Lung (tissue), 12 donors: ENCODE results near the gene RC3H2. TPM values are rescaled to one million over a fixed set of nuclear protein-coding genes. Genes with fewer than 3 reads are reported as not detected.

Experiments
- ATAC-seq: fragments of 200-7000 bp; cut with Tn5 transposase; one replicate; pipeline ENCODE4 v1.9.1; 2020; ENCODE audit warnings: moderate number of reproducible peaks; ENCODE audit not compliant: insufficient read depth, low FRiP score
- DNase-seq, 3 donors: peaks; one replicate each; pipeline ENCODE4 v3.0.0-alpha.2; 2013 to 2017
- H3K27ac ChIP-seq, 2 donors: one replicate each; pipeline ENCODE4 v1.5.1; 2013; ENCODE audit warnings: mild to moderate bottlenecking in 2 of 2, moderate library complexity in 2 of 2, control low read depth in 1 of 2, inconsistent platforms in 1 of 2, low read depth in 1 of 2, low read length in 1 of 2
- H3K27me3 ChIP-seq, 3 donors: one replicate each; pipeline ENCODE4 v1.5.1; 2013; ENCODE audit warnings: low read length in 2 of 3; ENCODE audit not compliant: control insufficient read depth in 3 of 3, insufficient read depth in 3 of 3
- H3K36me3 ChIP-seq, 4 donors: one replicate each; pipeline ENCODE4 v1.5.1; 2013; ENCODE audit warnings: low read length in 4 of 4, mild to moderate bottlenecking in 1 of 4, moderate library complexity in 1 of 4; ENCODE audit not compliant: control insufficient read depth in 4 of 4, insufficient read depth in 4 of 4
- H3K4me1 ChIP-seq, 5 donors: one replicate each; pipeline ENCODE4 v1.5.1; 2013; ENCODE audit warnings: low read length in 5 of 5, mild to moderate bottlenecking in 2 of 5, moderate library complexity in 1 of 5; ENCODE audit not compliant: control insufficient read depth in 5 of 5, insufficient read depth in 5 of 5
- H3K4me3 ChIP-seq: one replicate; pipeline ENCODE4 v1.5.1; 2013; ENCODE audit warnings: mild to moderate bottlenecking, control low read depth, moderate library complexity
- H3K9ac ChIP-seq, 2 donors: one replicate each; pipeline ENCODE4 v1.5.1; 2013; ENCODE audit warnings: low read length in 2 of 2, control low read depth in 1 of 2; ENCODE audit not compliant: insufficient read depth in 1 of 2
- H3K9me3 ChIP-seq, 4 donors: one replicate each; pipeline ENCODE4 v1.5.1; 2013; ENCODE audit warnings: low read length in 3 of 4, mild to moderate bottlenecking in 1 of 4, moderate library complexity in 1 of 4; ENCODE audit not compliant: control insufficient read depth in 4 of 4, insufficient read depth in 3 of 4
- WGBS, 2 donors: extraction: QIAGEN DNeasy Blood & Tissue Kit; methylation state at CpG; one replicate each; pipeline ENCODE4 v1.1.7; 2013; 5-methylcytosine and 5-hydroxymethylcytosine counted together
- polyA plus RNA-seq, 2 donors: library from polyadenylated mRNA; stranded (reverse); fragments of 200-250 nt; gene quantifications; one replicate each; pipeline ENCODE4 v1.2.1, GENCODE V29; 2013
- total RNA-seq, 2 donors: library from RNA; depleted of rRNA in 1 of 2; stranded (reverse); fragments of >200 nt in 1 of 2; gene quantifications; one replicate each; pipeline ENCODE4 v1.2.1, GENCODE V29; 2014 to 2021
- TF ChIP-seq, protein P1 (sequence below): IDR thresholded peaks from 2 replicates; pipeline ENCODE4 v1.5.1; 2012; ENCODE audit warnings: mild to moderate bottlenecking; ENCODE audit errors: control extremely low read depth, extremely low read depth
- donor health status: control.
- donor health status: control.
- donor health status: Bipolar disorder and iron deficiency.
- donor health status: healthy.
- donor health status: DM: yes; HTN: yes; CAD: no.

Gene RC3H2
- total and polyA plus RNA-seq, 4 donors = 11.9 to 60.2 (median 25.4) TPM

DNA sequence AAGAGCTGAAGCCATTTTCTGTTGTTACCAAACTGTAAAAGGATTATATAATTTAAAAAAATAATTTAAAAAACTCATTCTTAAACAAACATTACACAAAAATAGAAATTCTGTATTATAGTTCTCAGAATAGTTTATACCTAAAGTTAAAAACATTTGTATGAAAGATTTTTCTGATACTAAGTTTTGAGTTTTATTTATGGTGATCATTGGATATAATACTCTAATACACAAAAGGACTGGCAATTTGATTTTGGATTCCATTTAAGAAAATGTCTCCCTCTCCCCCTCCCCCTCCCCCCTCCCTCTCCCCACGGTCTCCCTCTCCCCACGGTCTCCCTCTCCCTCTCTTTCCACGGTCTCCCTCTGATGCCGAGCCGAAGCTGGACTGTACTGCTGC, 39.1 kb downstream of the RC3H2 start:
- no peak overlapping the region for H3K27ac ChIP-seq
- no peaks in the 10 kb centered on the region for H3K4me1 ChIP-seq
- no peaks in the 10 kb centered on the region for H3K9me3 ChIP-seq
- peaks cover 0 to 26% (median 4%) of the 10 kb centered on the region in 4 donors for H3K36me3 ChIP-seq
- H3K9ac ChIP-seq = no peak overlapping the region
- no peaks in the 10 kb centered on the region for H3K27me3 ChIP-seq
- DNase-seq = no peak
- H3K4me3 ChIP-seq = no peak overlapping the region
- WGBS, 2 donors = no CpG with 5 or more reads among the region's 5 CpGs
- TF ChIP-seq, protein P1, sequence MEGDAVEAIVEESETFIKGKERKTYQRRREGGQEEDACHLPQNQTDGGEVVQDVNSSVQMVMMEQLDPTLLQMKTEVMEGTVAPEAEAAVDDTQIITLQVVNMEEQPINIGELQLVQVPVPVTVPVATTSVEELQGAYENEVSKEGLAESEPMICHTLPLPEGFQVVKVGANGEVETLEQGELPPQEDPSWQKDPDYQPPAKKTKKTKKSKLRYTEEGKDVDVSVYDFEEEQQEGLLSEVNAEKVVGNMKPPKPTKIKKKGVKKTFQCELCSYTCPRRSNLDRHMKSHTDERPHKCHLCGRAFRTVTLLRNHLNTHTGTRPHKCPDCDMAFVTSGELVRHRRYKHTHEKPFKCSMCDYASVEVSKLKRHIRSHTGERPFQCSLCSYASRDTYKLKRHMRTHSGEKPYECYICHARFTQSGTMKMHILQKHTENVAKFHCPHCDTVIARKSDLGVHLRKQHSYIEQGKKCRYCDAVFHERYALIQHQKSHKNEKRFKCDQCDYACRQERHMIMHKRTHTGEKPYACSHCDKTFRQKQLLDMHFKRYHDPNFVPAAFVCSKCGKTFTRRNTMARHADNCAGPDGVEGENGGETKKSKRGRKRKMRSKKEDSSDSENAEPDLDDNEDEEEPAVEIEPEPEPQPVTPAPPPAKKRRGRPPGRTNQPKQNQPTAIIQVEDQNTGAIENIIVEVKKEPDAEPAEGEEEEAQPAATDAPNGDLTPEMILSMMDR = no peak
- ATAC-seq = no peak

GRCh38 chr9:122865300-122865699, 39.9 kb downstream of the RC3H2 start:
- Histone ChIP-seq H3K4me1 (no peaks in the 10 kb centered on the region), H3K27ac (peak overlapping the region in 1 of 2 donors; percentile 9), H3K9me3 (no peaks in the 10 kb centered on the region), H3K9ac (no peak overlapping the region), H3K27me3 (no peaks in the 10 kb centered on the region), H3K36me3 (peaks cover 0 to 22% (median 4%) of the 10 kb centered on the region in 4 donors), H3K4me3 (no peak overlapping the region)
- ATAC-seq = no peak
- WGBS, 2 donors = 69 to 72% methylated on average over 7 of the region's 7 CpGs
- peak in 1 of 3 donors; percentile 3 for DNase-seq
- TF ChIP-seq, protein P1 = no peak

DNA sequence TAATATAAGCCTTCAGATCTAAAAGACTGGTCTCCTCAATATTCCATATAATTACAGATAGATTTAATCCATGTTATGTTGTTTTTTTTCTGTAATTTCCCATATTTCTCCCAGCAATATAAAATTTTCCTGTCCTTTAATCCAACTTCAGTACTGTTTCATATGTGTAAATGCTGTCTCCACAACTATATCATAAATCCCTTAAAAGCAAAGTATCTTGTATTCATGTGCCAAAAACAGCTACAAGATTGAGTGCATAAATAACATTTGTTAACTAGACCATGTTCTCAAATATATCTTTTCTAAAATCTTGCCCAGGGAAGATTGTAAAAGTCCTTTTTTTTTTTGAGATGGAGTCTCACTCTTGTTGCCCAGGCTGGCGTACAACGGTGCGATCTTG, 41.8 kb downstream of the RC3H2 start:
- H3K4me1 ChIP-seq = no peaks in the 10 kb centered on the region
- DNase-seq = no peak
- 100% methylated on average over 3 of the region's 3 CpGs for WGBS, 2 donors
- no peak overlapping the region for H3K9ac ChIP-seq
- no peak overlapping the region for H3K4me3 ChIP-seq
- TF ChIP-seq, protein P1 = no peak
- H3K36me3 ChIP-seq = peaks cover 7 to 24% (median 8%) of the 10 kb centered on the region in 4 donors
- no peaks in the 10 kb centered on the region for H3K27me3 ChIP-seq
- no peak for ATAC-seq
- no peaks in the 10 kb centered on the region for H3K9me3 ChIP-seq
- H3K27ac ChIP-seq = no peak overlapping the region
